Prostate gland (tissue), 2 donors: ENCODE measurements around the gene AMHR2.

ENCODE experiments used
- CTCF ChIP-seq, 4 experiments: fragments of 200-600 bp in 2 of 4; fragments of 450-650 bp in 2 of 4; sonication (generic) in 2 of 4; IDR thresholded peaks; 1 replicate in 3 of 4; 2 replicates in 1 of 4; pipeline ENCODE4 v1.5.1; 2016 to 2019; ENCODE audit warnings: antibody characterized with exemption in 4 of 4, mild to moderate bottlenecking in 2 of 4, moderate library complexity in 2 of 4
- POLR2A ChIP-seq: fragments of 450-650 bp; IDR thresholded peaks from one replicate; pipeline ENCODE4 v1.6.1; 2016; ENCODE audit warnings: antibody characterized with exemption, mild to moderate bottlenecking
- POLR2AphosphoS5 ChIP-seq: sonication (generic); formaldehyde crosslinking; IDR thresholded peaks from one replicate; pipeline ENCODE4 v1.6.1; 2017; ENCODE audit warnings: antibody characterized with exemption

GRCh38 chr12:53453953-53454640, 30.4 kb downstream of the AMHR2 start:
- TF ChIP-seq CTCF (IDR thresholded peaks at IDR 0.05) (no peak), POLR2AphosphoS5 (no peak), POLR2A (no peak)
